Renal cortex interstitium (tissue), 11 donors: ENCODE results near the gene MAMDC4. TPM values are rescaled to one million over a fixed set of nuclear protein-coding genes. Genes with fewer than 3 reads are reported as not detected.
"Not testable (repeated sequence)": the region's sequence is repeated elsewhere in the genome, so short reads cannot be mapped to it uniquely, and the experiment has no call there.

Experiments used
- DNase-seq, 11 donors: peaks; one replicate each; pipeline ENCODE4 v3.0.0-alpha.2; 2013; ENCODE audit warnings: low read depth in 9 of 11, low spot score in 4 of 11; ENCODE audit errors: extremely low read depth in 1 of 11
- polyA plus RNA-seq, 3 donors: library from polyadenylated mRNA; unstranded; fragments of 120-200 nt; gene quantifications; one replicate each; pipeline ENCODE4 v1.2.1, GENCODE V29; 2013; ENCODE audit not compliant: insufficient read length in 3 of 3

Gene MAMDC4
- polyA plus RNA-seq, 3 donors: 4.8 to 10.9 (median 9.9) TPM

GRCh38 chr9:136856079-136856476 is 3.9 kb downstream of the MAMDC4 start:
- DNase-seq: no peak

- no peak for DNase-seq
Measured at GRCh38 chr9:136856541-136857141, 4.5 kb downstream of the MAMDC4 start.

- no peak for DNase-seq
Measured at GRCh38 chr9:136857166-136857565, 5.0 kb downstream of the MAMDC4 start.

GRCh38 chr9:136857581-136858412 is 5.7 kb downstream of the MAMDC4 start:
- no peak for DNase-seq

GRCh38 chr9:136858452-136858843 is 6.3 kb downstream of the MAMDC4 start:
- DNase-seq: no peak

GRCh38 chr9:136858844-136859757 is 7.0 kb downstream of the MAMDC4 start:
- DNase-seq: no peak

GRCh38 chr9:136860529-136860928 is 8.4 kb downstream of the MAMDC4 start:
- no peak for DNase-seq

GRCh38 chr9:136860933-136861873 is 9.1 kb downstream of the MAMDC4 start:
- DNase-seq: no peak

GRCh38 chr9:136861874-136862457 is 9.8 kb downstream of the MAMDC4 start:
- DNase-seq: no peak

GRCh38 chr9:136862849-136863622 is 10.9 kb downstream of the MAMDC4 start:
- DNase-seq: no peak

GRCh38 chr9:136863623-136864273 is 11.6 kb downstream of the MAMDC4 start:
- DNase-seq: no peak

GRCh38 chr9:136865041-136865767 is 13.1 kb downstream of the MAMDC4 start:
- DNase-seq: no peak

GRCh38 chr9:136865768-136866103 is 13.6 kb downstream of the MAMDC4 start:
- no peak for DNase-seq

GRCh38 chr9:136866898-136867421 is 14.8 kb downstream of the MAMDC4 start:
- DNase-seq: not testable (repeated sequence)

GRCh38 chr9:136867480-136867879 is 15.3 kb downstream of the MAMDC4 start:
- no peak for DNase-seq

GRCh38 chr9:136867917-136868316 is 15.8 kb downstream of the MAMDC4 start:
- DNase-seq: no peak
